Type B pancreatic cell (in vitro differentiated cells): ENCODE results near the gene IMPG1. TPM values are rescaled to one million over a fixed set of nuclear protein-coding genes. Genes with fewer than 3 reads are reported as not detected.

Experiments
- DNase-seq: peaks from one replicate; pipeline ENCODE4 v3.0.0; 2021; ENCODE audit warnings: mixed read lengths; ENCODE audit not compliant: unreplicated experiment; ENCODE audit errors: extremely low spot score
- H3K27ac Mint-ChIP-seq: 2 replicates; pipeline ENCODE4 v1.8.0; 2021; ENCODE audit warnings: mild to moderate bottlenecking, mixed read lengths
- H3K27me3 Mint-ChIP-seq: 2 replicates; pipeline ENCODE4 v1.8.0; 2021; ENCODE audit warnings: mixed read lengths
- H3K36me3 Mint-ChIP-seq: 2 replicates; pipeline ENCODE4 v1.8.0; 2021; ENCODE audit warnings: mixed read lengths
- H3K4me1 Mint-ChIP-seq: one replicate; pipeline ENCODE4 v1.8.0; 2021; ENCODE audit warnings: mixed read lengths; ENCODE audit not compliant: unreplicated experiment
- H3K4me3 Mint-ChIP-seq: 2 replicates; pipeline ENCODE4 v1.8.0; 2021; ENCODE audit warnings: mild to moderate bottlenecking, mixed read lengths
- H3K9me3 Mint-ChIP-seq: 2 replicates; pipeline ENCODE4 v1.8.0; 2021; ENCODE audit warnings: mixed read lengths
- long read RNA-seq: library from polyadenylated mRNA; unstranded; transcript quantifications from one replicate; pipeline ENCODE4 v2.0.0, GENCODE V29; 2020
- total RNA-seq: library from RNA; stranded (reverse); gene quantifications from 2 replicates; pipeline ENCODE4 v1.2.1, GENCODE V29; 2021; ENCODE audit warnings: low replicate concordance
- TF ChIP-seq, protein P1 (sequence below): fragments of 200-600 bp; sonication (generic); conservative IDR thresholded peaks from 2 replicates; pipeline ENCODE4 v1.5.0; 2021; ENCODE audit warnings: antibody characterized with exemption, mild to moderate bottlenecking

IMPG1 gene, protein sequence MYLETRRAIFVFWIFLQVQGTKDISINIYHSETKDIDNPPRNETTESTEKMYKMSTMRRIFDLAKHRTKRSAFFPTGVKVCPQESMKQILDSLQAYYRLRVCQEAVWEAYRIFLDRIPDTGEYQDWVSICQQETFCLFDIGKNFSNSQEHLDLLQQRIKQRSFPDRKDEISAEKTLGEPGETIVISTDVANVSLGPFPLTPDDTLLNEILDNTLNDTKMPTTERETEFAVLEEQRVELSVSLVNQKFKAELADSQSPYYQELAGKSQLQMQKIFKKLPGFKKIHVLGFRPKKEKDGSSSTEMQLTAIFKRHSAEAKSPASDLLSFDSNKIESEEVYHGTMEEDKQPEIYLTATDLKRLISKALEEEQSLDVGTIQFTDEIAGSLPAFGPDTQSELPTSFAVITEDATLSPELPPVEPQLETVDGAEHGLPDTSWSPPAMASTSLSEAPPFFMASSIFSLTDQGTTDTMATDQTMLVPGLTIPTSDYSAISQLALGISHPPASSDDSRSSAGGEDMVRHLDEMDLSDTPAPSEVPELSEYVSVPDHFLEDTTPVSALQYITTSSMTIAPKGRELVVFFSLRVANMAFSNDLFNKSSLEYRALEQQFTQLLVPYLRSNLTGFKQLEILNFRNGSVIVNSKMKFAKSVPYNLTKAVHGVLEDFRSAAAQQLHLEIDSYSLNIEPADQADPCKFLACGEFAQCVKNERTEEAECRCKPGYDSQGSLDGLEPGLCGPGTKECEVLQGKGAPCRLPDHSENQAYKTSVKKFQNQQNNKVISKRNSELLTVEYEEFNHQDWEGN
- not detected in 2 replicates for total RNA-seq
- long read RNA-seq, result 0 reads

DNA sequence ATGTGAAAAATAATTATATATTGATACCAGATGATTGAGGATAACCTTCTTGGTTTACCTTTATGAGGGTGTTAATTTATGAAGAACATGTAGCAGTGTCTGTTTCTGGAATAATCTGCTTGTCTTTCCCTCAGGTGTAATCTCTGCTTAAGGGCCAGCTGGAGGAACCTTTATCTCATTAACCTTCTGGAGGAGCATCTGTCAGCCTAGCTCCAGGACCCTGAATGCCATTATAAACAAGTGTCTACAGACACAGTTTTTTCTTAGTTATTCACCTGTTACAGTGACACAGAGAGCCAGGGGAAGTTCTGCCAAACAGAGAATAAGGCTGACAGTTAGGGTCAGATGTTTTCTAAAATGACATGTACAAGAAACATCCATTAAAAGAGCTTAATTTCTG lies at the start of gene IMPG1:
IMPG1 (minus strand) TSS at position 101 of the 400 bp plus-strand sequence. CDS start 174 bp downstream, outside the sequence.
- no peak within 1 kb of the TSS for H3K27ac Mint-ChIP-seq
- H3K36me3 Mint-ChIP-seq, result no peaks in the 10 kb centered on the region
- TF ChIP-seq, protein P1, sequence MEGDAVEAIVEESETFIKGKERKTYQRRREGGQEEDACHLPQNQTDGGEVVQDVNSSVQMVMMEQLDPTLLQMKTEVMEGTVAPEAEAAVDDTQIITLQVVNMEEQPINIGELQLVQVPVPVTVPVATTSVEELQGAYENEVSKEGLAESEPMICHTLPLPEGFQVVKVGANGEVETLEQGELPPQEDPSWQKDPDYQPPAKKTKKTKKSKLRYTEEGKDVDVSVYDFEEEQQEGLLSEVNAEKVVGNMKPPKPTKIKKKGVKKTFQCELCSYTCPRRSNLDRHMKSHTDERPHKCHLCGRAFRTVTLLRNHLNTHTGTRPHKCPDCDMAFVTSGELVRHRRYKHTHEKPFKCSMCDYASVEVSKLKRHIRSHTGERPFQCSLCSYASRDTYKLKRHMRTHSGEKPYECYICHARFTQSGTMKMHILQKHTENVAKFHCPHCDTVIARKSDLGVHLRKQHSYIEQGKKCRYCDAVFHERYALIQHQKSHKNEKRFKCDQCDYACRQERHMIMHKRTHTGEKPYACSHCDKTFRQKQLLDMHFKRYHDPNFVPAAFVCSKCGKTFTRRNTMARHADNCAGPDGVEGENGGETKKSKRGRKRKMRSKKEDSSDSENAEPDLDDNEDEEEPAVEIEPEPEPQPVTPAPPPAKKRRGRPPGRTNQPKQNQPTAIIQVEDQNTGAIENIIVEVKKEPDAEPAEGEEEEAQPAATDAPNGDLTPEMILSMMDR, result no peak
- H3K4me1 Mint-ChIP-seq, result no peaks in the 10 kb centered on the region
- DNase-seq, result no peak
- no peaks in the 10 kb centered on the region for H3K9me3 Mint-ChIP-seq
- H3K27me3 Mint-ChIP-seq, result no peaks in the 10 kb centered on the region
- no peak within 1 kb of the TSS for H3K4me3 Mint-ChIP-seq

DNA sequence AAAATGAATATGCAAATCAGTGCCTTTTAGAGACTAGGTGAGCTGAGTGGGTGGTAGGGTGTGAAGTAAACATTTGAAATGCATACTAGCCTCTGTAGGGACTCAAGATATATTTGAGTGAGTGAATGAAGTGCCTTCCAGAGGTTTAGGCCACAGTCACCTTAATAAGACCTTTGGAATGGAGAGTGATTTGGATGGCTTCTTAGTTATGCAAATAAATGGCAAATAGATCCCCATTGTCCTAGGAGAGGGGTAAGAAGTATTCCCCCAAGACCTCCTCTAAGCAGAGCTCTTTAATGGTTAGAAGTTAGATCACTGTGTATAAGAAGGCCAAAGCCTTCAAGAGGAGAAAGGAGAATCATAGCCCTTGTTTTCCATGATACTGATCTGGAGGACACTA lies 47.8 kb upstream of the IMPG1 start:
- Mint-ChIP-seq H3K27ac (no peak overlapping the region), H3K36me3 (no peaks in the 10 kb centered on the region)

DNA sequence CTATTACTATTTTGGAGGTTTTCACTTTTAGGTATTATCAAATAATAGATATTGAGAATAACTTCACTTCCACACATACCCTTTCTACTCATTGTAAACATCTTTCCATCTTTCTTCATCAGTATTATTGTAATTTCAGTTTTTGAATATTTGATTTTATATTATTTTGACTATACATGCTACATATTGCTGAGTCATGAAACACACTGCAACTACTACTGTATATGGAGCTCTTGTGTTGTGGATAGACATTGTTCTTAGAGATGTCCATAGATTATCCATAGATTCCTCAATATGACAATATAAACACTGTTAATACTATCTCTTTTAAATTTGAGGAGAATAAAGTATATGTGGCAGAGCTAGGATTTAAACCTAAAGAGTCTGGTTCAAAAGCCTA lies 819 bp upstream of the IMPG1 start:
- H3K27me3 Mint-ChIP-seq, result no peaks in the 10 kb centered on the region
- no peak for DNase-seq
- no peaks in the 10 kb centered on the region for H3K9me3 Mint-ChIP-seq
- H3K36me3 Mint-ChIP-seq, result no peaks in the 10 kb centered on the region
- no peak overlapping the region for H3K27ac Mint-ChIP-seq
- TF ChIP-seq, protein P1, result no peak
- H3K4me1 Mint-ChIP-seq, result no peaks in the 10 kb centered on the region
- no peak overlapping the region for H3K4me3 Mint-ChIP-seq

More for the DNA sequence above, 47.8 kb upstream of the IMPG1 start:
- no peak for DNase-seq
- TF ChIP-seq, protein P1, result no peak
- Mint-ChIP-seq H3K27me3 (no peaks in the 10 kb centered on the region), H3K4me3 (no peak overlapping the region), H3K9me3 (no peaks in the 10 kb centered on the region), H3K4me1 (no peaks in the 10 kb centered on the region)

DNA sequence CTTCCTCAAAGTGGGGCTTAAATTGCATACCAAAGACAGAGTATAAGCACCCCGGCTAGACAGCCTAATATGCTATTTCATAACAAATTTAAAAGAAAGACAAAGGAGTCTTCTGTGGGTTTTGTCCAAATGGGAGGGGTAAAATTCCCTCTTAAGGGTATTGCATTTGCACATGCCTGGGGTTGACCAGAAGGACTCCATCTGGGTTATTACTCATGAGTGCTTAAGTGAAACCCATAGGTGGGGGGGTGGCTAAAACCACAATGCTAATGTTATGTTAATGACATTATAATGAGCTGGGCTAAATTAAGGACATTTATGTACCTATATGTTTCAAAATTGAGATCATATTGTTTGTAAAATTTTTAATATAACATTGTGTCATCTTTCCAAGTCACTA lies 15.0 kb downstream of the IMPG1 start:
- Mint-ChIP-seq H3K36me3 (no peaks in the 10 kb centered on the region), H3K27me3 (no peaks in the 10 kb centered on the region)
- TF ChIP-seq, protein P1, result no peak

DNA sequence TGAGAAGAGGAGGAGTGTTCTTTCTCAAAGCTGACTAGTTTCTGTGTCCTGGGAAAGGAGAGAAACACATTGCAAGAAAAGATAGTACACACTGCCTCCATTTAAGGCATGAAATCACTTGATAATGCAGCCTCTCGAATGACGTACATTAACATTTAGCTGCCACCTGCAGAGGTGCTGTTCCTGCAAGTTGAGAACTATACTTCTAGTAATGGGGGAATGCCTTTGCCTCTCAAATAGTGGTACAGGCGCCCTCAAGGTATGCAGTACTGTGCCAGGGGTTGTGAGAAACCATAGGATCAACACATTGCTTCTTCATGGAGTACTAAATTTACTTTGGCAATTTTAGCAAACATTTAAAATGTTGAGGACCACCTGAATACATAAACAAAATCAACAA lies 20.1 kb downstream of the IMPG1 start:
- no peaks in the 10 kb centered on the region for H3K27me3 Mint-ChIP-seq
- H3K36me3 Mint-ChIP-seq, result no peaks in the 10 kb centered on the region
- no peaks in the 10 kb centered on the region for H3K4me1 Mint-ChIP-seq
- no peak for DNase-seq
- no peaks in the 10 kb centered on the region for H3K9me3 Mint-ChIP-seq
- H3K27ac Mint-ChIP-seq, result no peak overlapping the region
- TF ChIP-seq, protein P1, result no peak
- no peak overlapping the region for H3K4me3 Mint-ChIP-seq

More for the DNA sequence above, 15.0 kb downstream of the IMPG1 start:
- Mint-ChIP-seq H3K9me3 (no peaks in the 10 kb centered on the region), H3K4me1 (no peaks in the 10 kb centered on the region), H3K27ac (no peak overlapping the region), H3K4me3 (no peak overlapping the region)
- no peak for DNase-seq
